Measurements from ENCODE around the gene TAF5L. TPM values are rescaled to one million over a fixed set of nuclear protein-coding genes. Genes with fewer than 3 reads are reported as not detected.

The TAF5L gene
- total and polyA plus RNA-seq, 2 experiments from 2014 or later = 2.6 to 13.2 TPM

GRCh38 chr1:229607370-229607769, 18.6 kb downstream of the TAF5L start:
- H2AFZ ChIP-seq = no peak overlapping the region
- WGBS, 2 experiments (ENCODE audit: low coverage in 1 of 2, low lambda C conversion rate in 2 of 2, missing lambda C conversion rate in 2 of 2) = 97 to 98% methylated on average over 2 of the region's 2 CpGs
- H3K27me3 ChIP-seq (replicated peaks; ENCODE audit: insufficient read depth) = no peaks in the 10 kb centered on the region
- no peak for TF ChIP-seq EZH2phosphoT487 (IDR thresholded peaks at IDR 0.05; ENCODE audit: insufficient read depth, low read depth)
- TF ChIP-seq EZH2 (IDR thresholded peaks at IDR 0.05; ENCODE audit: insufficient read depth, poor library complexity, severe bottlenecking) = no peak
- no peak overlapping the region for H3K27ac ChIP-seq
- H3K4me3 ChIP-seq = no peak overlapping the region
- H3F3A ChIP-seq (ENCODE audit: insufficient read depth) = no peaks in the 10 kb centered on the region
- no peaks in the 10 kb centered on the region for H3K4me1 ChIP-seq (ENCODE audit: insufficient read depth)
- peaks cover 69% of the 10 kb centered on the region for H3K36me3 ChIP-seq (ENCODE audit: low read depth)
- H3K9me2 ChIP-seq (ENCODE audit: insufficient read depth) = no peaks in the 10 kb centered on the region
- H3K4me2 ChIP-seq (ENCODE audit: unreplicated experiment) = no peak overlapping the region
- no peak for DNase-seq
- H4K20me1 ChIP-seq (ENCODE audit: insufficient read depth) = no peaks in the 10 kb centered on the region
- in situ Hi-C loops (cut with MboI) = no loop called here
- H3K9me3 ChIP-seq (ENCODE audit: low read depth) = no peaks in the 10 kb centered on the region
- peaks cover 49% of the 10 kb centered on the region for H3K79me2 ChIP-seq (ENCODE audit: insufficient read depth)
- H3K9ac ChIP-seq = no peak overlapping the region

- TF ChIP-seq EZH2phosphoT487 (IDR thresholded peaks at IDR 0.05; ENCODE audit: insufficient read depth, low read depth) (no peak), EZH2 (IDR thresholded peaks at IDR 0.05; ENCODE audit: insufficient read depth, poor library complexity, severe bottlenecking) (no peak)
- Histone ChIP-seq H3K27me3 (replicated peaks; ENCODE audit: insufficient read depth) (no peaks in the 10 kb centered on the region), H3K36me3 (ENCODE audit: low read depth) (peaks cover 55% of the 10 kb centered on the region), H3K79me2 (ENCODE audit: insufficient read depth) (peaks cover 61% of the 10 kb centered on the region), H3K9me2 (ENCODE audit: insufficient read depth) (no peaks in the 10 kb centered on the region), H3K4me3 (no peak overlapping the region), H3K4me1 (ENCODE audit: insufficient read depth) (peaks cover 5% of the 10 kb centered on the region), H3K9me3 (ENCODE audit: low read depth) (no peaks in the 10 kb centered on the region), H2AFZ (no peak overlapping the region), H3K27ac (no peak overlapping the region), H4K20me1 (ENCODE audit: insufficient read depth) (no peaks in the 10 kb centered on the region), H3K9ac (no peak overlapping the region), H3F3A (ENCODE audit: insufficient read depth) (peaks cover 11% of the 10 kb centered on the region), H3K4me2 (ENCODE audit: unreplicated experiment) (no peak overlapping the region)
- 89 to 92% methylated on average over 7 of the region's 7 CpGs for WGBS, 2 experiments (ENCODE audit: low coverage in 1 of 2, low lambda C conversion rate in 2 of 2, missing lambda C conversion rate in 2 of 2)
- in situ Hi-C loops (cut with MboI) = no loop called here
- no peak for DNase-seq
These were observed 22.4 kb downstream of the TAF5L start for GRCh38 chr1:229603371-229604005.

GRCh38 chr1:229600229-229600628, 25.7 kb downstream of the TAF5L start:
- peaks cover 28% of the 10 kb centered on the region for H3K4me1 ChIP-seq (ENCODE audit: insufficient read depth)
- no peak overlapping the region for H3K27ac ChIP-seq
- DNase-seq = no peak
- H3K4me3 ChIP-seq = no peak overlapping the region
- H2AFZ ChIP-seq = no peak overlapping the region
- no peaks in the 10 kb centered on the region for H3K27me3 ChIP-seq (replicated peaks; ENCODE audit: insufficient read depth)
- no peaks in the 10 kb centered on the region for H4K20me1 ChIP-seq (ENCODE audit: insufficient read depth)
- TF ChIP-seq EZH2phosphoT487 (IDR thresholded peaks at IDR 0.05; ENCODE audit: insufficient read depth, low read depth) (no peak), EZH2 (IDR thresholded peaks at IDR 0.05; ENCODE audit: insufficient read depth, poor library complexity, severe bottlenecking) (no peak)
- peaks cover 78% of the 10 kb centered on the region for H3K79me2 ChIP-seq (ENCODE audit: insufficient read depth)
- no peak overlapping the region for H3K4me2 ChIP-seq (ENCODE audit: unreplicated experiment)
- no peak overlapping the region for H3K9ac ChIP-seq
- no peaks in the 10 kb centered on the region for H3K9me2 ChIP-seq (ENCODE audit: insufficient read depth)
- peaks cover 32% of the 10 kb centered on the region for H3F3A ChIP-seq (ENCODE audit: insufficient read depth)
- 97 to 98% methylated on average over 5 of the region's 5 CpGs for WGBS, 2 experiments (ENCODE audit: low coverage in 1 of 2, low lambda C conversion rate in 2 of 2, missing lambda C conversion rate in 2 of 2)
- H3K9me3 ChIP-seq (ENCODE audit: low read depth) = no peaks in the 10 kb centered on the region
- in situ Hi-C loops (cut with MboI) = no loop called here
- peaks cover 22% of the 10 kb centered on the region; the same call in 1 of the 2 replicates for H3K36me3 ChIP-seq (ENCODE audit: low read depth)

- DNase-seq = peak; percentile 44
- Histone ChIP-seq H3K36me3 (ENCODE audit: low read depth) (peaks cover 23% of the 10 kb centered on the region; the same call in 1 of the 2 replicates), H3K4me3 (no peak overlapping the region), H3K9me2 (ENCODE audit: insufficient read depth) (no peaks in the 10 kb centered on the region), H3F3A (ENCODE audit: insufficient read depth) (peaks cover 32% of the 10 kb centered on the region), H4K20me1 (ENCODE audit: insufficient read depth) (no peaks in the 10 kb centered on the region), H3K79me2 (ENCODE audit: insufficient read depth) (peaks cover 85% of the 10 kb centered on the region), H3K27me3 (replicated peaks; ENCODE audit: insufficient read depth) (no peaks in the 10 kb centered on the region), H3K4me2 (ENCODE audit: unreplicated experiment) (no peak overlapping the region), H3K27ac (no peak overlapping the region), H2AFZ (no peak overlapping the region), H3K9me3 (ENCODE audit: low read depth) (no peaks in the 10 kb centered on the region), H3K4me1 (ENCODE audit: insufficient read depth) (peaks cover 28% of the 10 kb centered on the region), H3K9ac (no peak overlapping the region)
- 67 to 75% methylated on average over 3 of the region's 3 CpGs for WGBS, 2 experiments (ENCODE audit: low coverage in 1 of 2, low lambda C conversion rate in 2 of 2, missing lambda C conversion rate in 2 of 2)
- in situ Hi-C loops (cut with MboI) = no loop called here
- TF ChIP-seq EZH2phosphoT487 (IDR thresholded peaks at IDR 0.05; ENCODE audit: insufficient read depth, low read depth) = no peak
- no peak for TF ChIP-seq EZH2 (IDR thresholded peaks at IDR 0.05; ENCODE audit: insufficient read depth, poor library complexity, severe bottlenecking)
These were observed 26.5 kb downstream of the TAF5L start for GRCh38 chr1:229599218-229599954.
